B cell (primary cell): ENCODE results near the gene SLC25A31. TPM values are rescaled to one million over a fixed set of nuclear protein-coding genes. Genes with fewer than 3 reads are reported as not detected.

Experiments used
- ATAC-seq: fragments of 200-7000 bp; cut with Tn5 transposase; one replicate; pipeline ENCODE4 v1.10.0; 2021; ENCODE audit warnings: low read depth, mild to moderate bottlenecking, moderate number of reproducible peaks, moderate library complexity
- CTCF ChIA-PET: fragments of 350-600 bp; sonication (Branson Sonifier 250); formaldehyde crosslinking; loops from one replicate; lab custom pipeline; 2021; ENCODE audit warnings: antibody characterized with exemption, inconsistent platforms; lab: Charles Lee
- POLR2A ChIA-PET: fragments of 350-600 bp; sonication (Branson Sonifier 250); formaldehyde crosslinking; loops from one replicate; lab custom pipeline; 2021; ENCODE audit warnings: antibody characterized with exemption; lab: Charles Lee
- DNase-seq: peaks from one replicate; pipeline ENCODE4 v3.0.0; 2013
- H2AFZ ChIP-seq: 2 replicates; pipeline ENCODE4 v1.6.1; 2012; ENCODE audit warnings: mild to moderate bottlenecking, low read depth, low read length; ENCODE audit not compliant: insufficient read depth, poor library complexity, severe bottlenecking
- H3K27ac ChIP-seq, 2 donors: 1 replicate in 1 of 2; 2 replicates in 1 of 2; pipeline ENCODE4 v1.5.1; 2012 to 2013; ENCODE audit warnings: low read length in 2 of 2, mild to moderate bottlenecking in 2 of 2, moderate library complexity in 1 of 2
- H3K27me3 ChIP-seq, 4 experiments: fragments of 200-600 bp in 1 of 4; sonication (generic) in 1 of 4; replicated peaks in 1 of 4; 1 replicate in 2 of 4; 2 replicates in 2 of 4; pipeline versions ENCODE4 v1.6.1 to v1.7.0; 2013 to 2016; ENCODE audit warnings: low read length in 3 of 4, mild to moderate bottlenecking in 2 of 4, mixed read lengths in 1 of 4, moderate library complexity in 1 of 4; ENCODE audit not compliant: insufficient read depth in 4 of 4, control insufficient read depth in 3 of 4; ENCODE audit errors: control extremely low read depth in 1 of 4
- H3K36me3 ChIP-seq, 2 experiments: replicated peaks in 1 of 2; 1 replicate in 1 of 2; 2 replicates in 1 of 2; pipeline versions ENCODE4 v1.6.1 to v1.7.1; 2013; ENCODE audit warnings: low read length in 1 of 2; ENCODE audit not compliant: insufficient read depth in 2 of 2, control insufficient read depth in 1 of 2; ENCODE audit errors: control extremely low read depth in 1 of 2, extremely low read depth in 1 of 2
- H3K4me1 ChIP-seq, 2 donors: fragments of 200-600 bp in 1 of 2; sonication (generic) in 1 of 2; 1 replicate in 1 of 2; 2 replicates in 1 of 2; pipeline versions ENCODE4 v1.5.1 to v1.6.1; 2013 to 2017; ENCODE audit warnings: low read length in 2 of 2; ENCODE audit not compliant: control insufficient read depth in 2 of 2, insufficient read depth in 2 of 2
- H3K4me2 ChIP-seq: replicated peaks from 2 replicates; pipeline ENCODE3; 2012; ENCODE audit warnings: mild to moderate bottlenecking, low read depth, low read length; ENCODE audit not compliant: poor library complexity, severe bottlenecking
- H3K4me3 ChIP-seq, 5 experiments: fragments of 200-600 bp in 1 of 5; sonication (generic) in 1 of 5; 1 replicate in 3 of 5; 2 replicates in 2 of 5; pipeline versions ENCODE4 v1.5.1 to v1.7.0; 2011 to 2016; ENCODE audit warnings: low read length in 4 of 5, mild to moderate bottlenecking in 4 of 5, low read depth in 2 of 5, control low read depth in 1 of 5, moderate library complexity in 1 of 5; ENCODE audit not compliant: insufficient read depth in 1 of 5; ENCODE audit errors: control extremely low read depth in 1 of 5, extremely low read depth in 1 of 5
- H3K79me2 ChIP-seq: fragments of 200-600 bp; sonication (generic); one replicate; pipeline ENCODE4 v1.6.0; 2016; ENCODE audit warnings: low read length; ENCODE audit not compliant: control insufficient read depth, insufficient read depth
- H3K9ac ChIP-seq: fragments of 200-600 bp; sonication (generic); 2 replicates; pipeline ENCODE4 v1.6.1; 2017; ENCODE audit warnings: mild to moderate bottlenecking, low read length, moderate library complexity
- H3K9me3 ChIP-seq, 3 donors: one replicate each; pipeline versions ENCODE4 v1.6.1 to v1.7.1; 2013; ENCODE audit warnings: low read length in 2 of 3; ENCODE audit not compliant: control insufficient read depth in 2 of 3, insufficient read depth in 1 of 3; ENCODE audit errors: control extremely low read depth in 1 of 3
- H4K20me1 ChIP-seq: 2 replicates; pipeline ENCODE4 v1.6.0; 2012; ENCODE audit warnings: mild to moderate bottlenecking, low read length; ENCODE audit not compliant: insufficient read depth, control insufficient read depth, poor library complexity, severe bottlenecking
- H3K27ac Mint-ChIP-seq: one replicate; pipeline ENCODE4 v1.8.0; 2021; ENCODE audit warnings: mixed read lengths
- H3K27me3 Mint-ChIP-seq: one replicate; pipeline ENCODE4 v1.8.0; 2021; ENCODE audit warnings: mixed read lengths
- H3K4me1 Mint-ChIP-seq: one replicate; pipeline ENCODE4 v1.8.0; 2021; ENCODE audit warnings: mixed read lengths
- H3K4me3 Mint-ChIP-seq: one replicate; pipeline ENCODE4 v1.8.0; 2021; ENCODE audit warnings: mixed read lengths
- H3K9me3 Mint-ChIP-seq: one replicate; pipeline ENCODE4 v1.8.0; 2022; ENCODE audit warnings: mixed read lengths; ENCODE audit not compliant: insufficient read depth
- EZH2 ChIP-seq: IDR thresholded peaks from 2 replicates; pipeline ENCODE4 v1.6.1; 2012; ENCODE audit warnings: borderline replicate concordance, low read depth, mild to moderate bottlenecking, moderate library complexity, low read length; ENCODE audit not compliant: insufficient read depth, poor library complexity, severe bottlenecking
- WGBS: methylation state at CpG from one replicate; pipeline ENCODE4 v1.1.5; 2013; ENCODE audit warnings: missing lambda C conversion rate; ENCODE audit not compliant: insufficient coverage; 5-methylcytosine and 5-hydroxymethylcytosine counted together
- intact Hi-C: fragments of 100-400 bp; cut with micrococcal nuclease; formaldehyde crosslinking; loops from one replicate; pipeline ENCODE4 v1.10.0; 2022
- polyA plus RNA-seq: library from polyadenylated mRNA; depleted of rRNA; stranded (reverse); fragments of >200 nt; gene quantifications from 2 replicates; pipeline ENCODE4 v1.2.3, GENCODE V29; 2012
- total RNA-seq, 2 donors: library from RNA; stranded (reverse); fragments of 120-200 nt in 1 of 2; gene quantifications; 1 replicate in 1 of 2; 2 replicates in 1 of 2; pipeline versions ENCODE4 v1.2.3 to v1.2.4, GENCODE V29; 2013 to 2022
- TF ChIP-seq, protein P1 (sequence below): fragments of 200-600 bp; IDR thresholded peaks from one replicate; pipeline ENCODE4 v1.8.0; 2022; ENCODE audit warnings: antibody characterized with exemption, mild to moderate bottlenecking

SLC25A31 gene
- total and polyA plus RNA-seq, 2 donors (not counting 1 experiment from before 2014, with no cell fraction given): not detected

DNA sequence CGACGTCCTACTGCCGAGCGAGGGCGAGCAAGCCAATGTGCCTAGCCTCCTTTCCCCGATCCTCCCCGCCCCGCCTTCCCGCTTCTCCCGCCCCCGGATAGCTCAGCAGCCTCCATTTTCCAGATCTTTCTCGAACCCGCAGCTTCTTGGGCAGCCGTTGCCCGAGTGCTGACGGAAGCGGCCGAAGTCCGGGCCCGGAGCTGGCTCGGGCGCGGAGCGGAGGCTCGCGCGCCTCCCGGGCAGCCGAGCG, 51.8 kb downstream of the SLC25A31 start:
- Histone ChIP-seq H3K4me3 (peak overlapping the region in 4 of 5 experiments; percentile 41 to 66 (median 58)), H3K4me1 (peaks cover 21% of the 10 kb centered on the region in 2 donors), H3K9me3 (peaks cover 0 to 15% (median 0%) of the 10 kb centered on the region in 3 donors), H3K9ac (peak overlapping the region; percentile 62), H3K79me2 (no peaks in the 10 kb centered on the region), H2AFZ (peak overlapping the region; percentile 72), H4K20me1 (no peaks in the 10 kb centered on the region), H3K36me3 (no peaks in the 10 kb centered on the region), H3K4me2 (peak overlapping the region; percentile 89), H3K27ac (no peak overlapping the region), H3K27me3 (peaks cover 2 to 44% (median 37%) of the 10 kb centered on the region in 4 experiments)
- Mint-ChIP-seq H3K27ac (no peak overlapping the region), H3K27me3 (peaks cover 52% of the 10 kb centered on the region), H3K9me3 (no peaks in the 10 kb centered on the region), H3K4me3 (peak overlapping the region; percentile 97), H3K4me1 (peaks cover 20% of the 10 kb centered on the region)
- POLR2A ChIA-PET: no interaction called here
- TF ChIP-seq EZH2: no peak
- TF ChIP-seq, protein P1, sequence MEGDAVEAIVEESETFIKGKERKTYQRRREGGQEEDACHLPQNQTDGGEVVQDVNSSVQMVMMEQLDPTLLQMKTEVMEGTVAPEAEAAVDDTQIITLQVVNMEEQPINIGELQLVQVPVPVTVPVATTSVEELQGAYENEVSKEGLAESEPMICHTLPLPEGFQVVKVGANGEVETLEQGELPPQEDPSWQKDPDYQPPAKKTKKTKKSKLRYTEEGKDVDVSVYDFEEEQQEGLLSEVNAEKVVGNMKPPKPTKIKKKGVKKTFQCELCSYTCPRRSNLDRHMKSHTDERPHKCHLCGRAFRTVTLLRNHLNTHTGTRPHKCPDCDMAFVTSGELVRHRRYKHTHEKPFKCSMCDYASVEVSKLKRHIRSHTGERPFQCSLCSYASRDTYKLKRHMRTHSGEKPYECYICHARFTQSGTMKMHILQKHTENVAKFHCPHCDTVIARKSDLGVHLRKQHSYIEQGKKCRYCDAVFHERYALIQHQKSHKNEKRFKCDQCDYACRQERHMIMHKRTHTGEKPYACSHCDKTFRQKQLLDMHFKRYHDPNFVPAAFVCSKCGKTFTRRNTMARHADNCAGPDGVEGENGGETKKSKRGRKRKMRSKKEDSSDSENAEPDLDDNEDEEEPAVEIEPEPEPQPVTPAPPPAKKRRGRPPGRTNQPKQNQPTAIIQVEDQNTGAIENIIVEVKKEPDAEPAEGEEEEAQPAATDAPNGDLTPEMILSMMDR: no peak
- 2% methylated on average over 30 of the region's 30 CpGs for WGBS
- DNase-seq (no peak), ATAC-seq (peak; percentile 59)
- intact Hi-C loops: no loop called here
- CTCF ChIA-PET: no interaction called here

- ChIA-PET CTCF (no interaction called here), POLR2A (no interaction called here)
- H2AFZ ChIP-seq: peak within 1 kb of the TSS; percentile 72
- Mint-ChIP-seq H3K27ac (peak within 1 kb of the TSS; percentile 76), H3K9me3 (no peaks in the 10 kb centered on the region), H3K4me1 (peaks cover 20% of the 10 kb centered on the region), H3K4me3 (peak within 1 kb of the TSS; percentile 97), H3K27me3 (peaks cover 49% of the 10 kb centered on the region)
- intact Hi-C loops: no loop called here
- peaks cover 0 to 15% (median 0%) of the 10 kb centered on the region in 3 donors for H3K9me3 ChIP-seq
- H3K27me3 ChIP-seq: peaks cover 2 to 44% (median 35%) of the 10 kb centered on the region in 4 experiments
- no peaks in the 10 kb centered on the region for H3K79me2 ChIP-seq
- no peak within 1 kb of the TSS for H3K27ac ChIP-seq
- WGBS: under 1% methylated on average over 62 of the region's 63 CpGs
- H3K4me1 ChIP-seq: peaks cover 21% of the 10 kb centered on the region in 2 donors
- peak; percentile 42 for TF ChIP-seq EZH2
- TF ChIP-seq, protein P1: no peak
- H3K36me3 ChIP-seq: no peaks in the 10 kb centered on the region
- peak within 1 kb of the TSS; percentile 62 for H3K9ac ChIP-seq
- DNase-seq (peak; percentile 74), ATAC-seq (peak; percentile 56)
- H3K4me3 ChIP-seq: peak within 1 kb of the TSS; percentile 41 to 66 (median 57)
- peak within 1 kb of the TSS; percentile 89 for H3K4me2 ChIP-seq
- no peaks in the 10 kb centered on the region for H4K20me1 ChIP-seq
Measured at GRCh38 chr4:127782275-127783025, 52.2 kb downstream of the SLC25A31 start, which contains the start of gene HSPA4L. TSS of gene HSPA4L (plus strand) at chr4:127782322. CDS start at chr4:127782551, 229 bp downstream.
